SK-N-SH (cell line): Measurements from ENCODE around the gene LRRC8C. TPM values are rescaled to one million over a fixed set of nuclear protein-coding genes. Genes with fewer than 3 reads are reported as not detected.

Experiments
- CTCF ChIA-PET: fragments of 300-600, 350-600 bp; formaldehyde crosslinking; extraction: SDS; loops from one replicate; lab custom pipeline; 2021; lab: Yijun Ruan, JAX
- POLR2A ChIA-PET: fragments of 350-600 bp; sonication (Branson Sonifier 250); formaldehyde crosslinking; extraction: SDS; loops from one replicate; lab custom pipeline; 2020; ENCODE audit warnings: antibody characterized with exemption, inconsistent platforms; lab: Yijun Ruan, JAX
- DNase-seq: peaks from one replicate; pipeline ENCODE4 v3.0.0; 2012
- H2AFZ ChIP-seq: fragments of 200-600 bp; sonication (generic); 2 replicates; pipeline ENCODE4 v1.8.1; 2016; ENCODE audit warnings: antibody characterized with exemption, mild to moderate bottlenecking, low read depth
- H3F3A ChIP-seq: fragments of 200-600 bp; sonication (generic); replicated peaks from 2 replicates; pipeline ENCODE3; 2016; ENCODE audit warnings: antibody characterized with exemption, mild to moderate bottlenecking; ENCODE audit not compliant: insufficient read depth
- H3K27ac ChIP-seq, 2 experiments: fragments of 200-500 bp in 1 of 2; fragments of 200-600 bp in 1 of 2; sonication (Bioruptor generic) in 1 of 2; sonication (generic), shearing (Covaris generic) in 1 of 2; 2 replicates each; pipeline versions ENCODE4 v1.5.1 to v1.6.1; 2014 to 2016; ENCODE audit warnings: low read depth in 2 of 2, inconsistent platforms in 1 of 2, low read length in 1 of 2, mild to moderate bottlenecking in 1 of 2, mixed read lengths in 1 of 2
- H3K27me3 ChIP-seq: fragments of 200-600 bp; sonication (generic), shearing (Covaris generic); 2 replicates; pipeline ENCODE4 v1.6.1; 2016; ENCODE audit warnings: mixed run types; ENCODE audit not compliant: insufficient read depth
- H3K36me3 ChIP-seq, 2 experiments: fragments of 200-500 bp in 1 of 2; fragments of 200-600 bp in 1 of 2; sonication (Bioruptor generic) in 1 of 2; sonication (generic) in 1 of 2; replicated peaks in 1 of 2; 2 replicates each; pipeline versions ENCODE3 to v1.5.1; 2014 to 2016; ENCODE audit warnings: low read length in 1 of 2, mild to moderate bottlenecking in 1 of 2; ENCODE audit not compliant: insufficient read depth in 2 of 2, control insufficient read depth in 1 of 2
- H3K4me1 ChIP-seq, 2 experiments: fragments of 200-500 bp in 1 of 2; fragments of 200-600 bp in 1 of 2; sonication (Bioruptor generic) in 1 of 2; sonication (generic), shearing (Covaris generic) in 1 of 2; 2 replicates each; pipeline versions ENCODE4 v1.5.1 to v1.6.1; 2014 to 2016; ENCODE audit warnings: low read depth in 1 of 2, low read length in 1 of 2, mixed run types in 1 of 2; ENCODE audit not compliant: insufficient read depth in 2 of 2, control insufficient read depth in 1 of 2
- H3K4me2 ChIP-seq: fragments of 200-600 bp; sonication (generic), shearing (Covaris generic); 2 replicates; pipeline ENCODE4 v1.6.1; 2017; ENCODE audit warnings: mixed run types
- H3K4me3 ChIP-seq, 2 experiments: fragments of 200-500 bp in 1 of 2; fragments of 200-600 bp in 1 of 2; sonication (Bioruptor generic) in 1 of 2; sonication (generic), shearing (Covaris generic) in 1 of 2; 2 replicates each; pipeline versions ENCODE4 v1.5.1 to v1.8.1; 2014 to 2016; ENCODE audit warnings: low read depth in 2 of 2, inconsistent platforms in 1 of 2, low read length in 1 of 2, mild to moderate bottlenecking in 1 of 2, mixed read lengths in 1 of 2, moderate library complexity in 1 of 2
- H3K79me2 ChIP-seq: fragments of 200-600 bp; sonication (generic); 2 replicates; pipeline ENCODE4 v1.8.1; 2017; ENCODE audit warnings: mild to moderate bottlenecking; ENCODE audit not compliant: insufficient read depth
- H3K9ac ChIP-seq: fragments of 200-600 bp; sonication (generic); 2 replicates; pipeline ENCODE4 v1.6.1; 2017; ENCODE audit warnings: mixed run types
- H3K9me2 ChIP-seq: fragments of 200-600 bp; sonication (generic); 2 replicates; pipeline ENCODE4 v1.6.1; 2017; ENCODE audit warnings: mixed run types
- H3K9me3 ChIP-seq: fragments of 200-600 bp; sonication (generic); 2 replicates; pipeline ENCODE4 v1.6.1; 2017; ENCODE audit warnings: mixed run types, mild to moderate bottlenecking, moderate library complexity
- H4K20me1 ChIP-seq: fragments of 200-600 bp; sonication (generic); 2 replicates; pipeline ENCODE4 v1.6.1; 2017; ENCODE audit warnings: mild to moderate bottlenecking, mixed run types; ENCODE audit not compliant: insufficient read depth
- CTCF ChIP-seq: fragments of 200-600 bp; sonication (generic); IDR thresholded peaks from 2 replicates; pipeline ENCODE4 v1.6.1; 2017; ENCODE audit warnings: antibody characterized with exemption, mild to moderate bottlenecking, moderate library complexity
- ELF1 ChIP-seq: IDR thresholded peaks from 2 replicates; pipeline ENCODE4 v1.4.0; 2012
- EP300 ChIP-seq, 2 experiments: IDR thresholded peaks; 2 replicates each; pipeline versions ENCODE4 v1.4.0 to v1.6.1; 2012; ENCODE audit warnings: borderline replicate concordance in 1 of 2, low read depth in 1 of 2, low read length in 1 of 2
- GABPA ChIP-seq: IDR thresholded peaks from 2 replicates; pipeline ENCODE4 v1.4.0; 2012; ENCODE audit warnings: low read depth, mild to moderate bottlenecking
- GATA2 ChIP-seq: sonication (generic); formaldehyde crosslinking; IDR thresholded peaks from 2 replicates; pipeline ENCODE4 v1.5.0; 2020; ENCODE audit warnings: mild to moderate bottlenecking, missing genetic modification reagents
- MXI1 ChIP-seq: IDR thresholded peaks from 2 replicates; pipeline ENCODE4 v1.6.1; 2012; ENCODE audit warnings: mild to moderate bottlenecking, low read depth, low read length, improper control_type of control experiment
- NRF1 ChIP-seq: IDR thresholded peaks from 2 replicates; pipeline ENCODE4 v1.6.1; 2012; ENCODE audit warnings: low read depth, mild to moderate bottlenecking, low read length
- RAD21 ChIP-seq: IDR thresholded peaks from 2 replicates; pipeline ENCODE4 v1.6.1; 2012; ENCODE audit warnings: mild to moderate bottlenecking, low read length
- RFX5 ChIP-seq: IDR thresholded peaks from 2 replicates; pipeline ENCODE4 v1.6.1; 2012; ENCODE audit warnings: mild to moderate bottlenecking, improper control_type of control experiment, low read length
- SMC3 ChIP-seq: IDR thresholded peaks from 2 replicates; pipeline ENCODE4 v1.6.1; 2012; ENCODE audit warnings: low read depth, low read length, improper control_type of control experiment
- TAF1 ChIP-seq: IDR thresholded peaks from 2 replicates; pipeline ENCODE4 v1.6.1; 2012; ENCODE audit warnings: low read depth, mild to moderate bottlenecking, low read length, moderate library complexity, borderline replicate concordance
- WGBS: methylation state at CpG from one replicate; pipeline ENCODE4 v1.1.6; 2017; ENCODE audit warnings: low lambda C conversion rate; 5-methylcytosine and 5-hydroxymethylcytosine counted together
- polyA plus RNA-seq, 3 experiments: library from polyadenylated mRNA; depleted of rRNA; stranded (reverse); fragments of >200 nt; gene quantifications; 2 replicates each; pipeline ENCODE4 v1.2.3, GENCODE V29; 2012

Gene LRRC8C
- polyA plus RNA-seq, 1 of the 3 experiments (the other 2 are of a cell fraction) = 4.2 TPM

DNA sequence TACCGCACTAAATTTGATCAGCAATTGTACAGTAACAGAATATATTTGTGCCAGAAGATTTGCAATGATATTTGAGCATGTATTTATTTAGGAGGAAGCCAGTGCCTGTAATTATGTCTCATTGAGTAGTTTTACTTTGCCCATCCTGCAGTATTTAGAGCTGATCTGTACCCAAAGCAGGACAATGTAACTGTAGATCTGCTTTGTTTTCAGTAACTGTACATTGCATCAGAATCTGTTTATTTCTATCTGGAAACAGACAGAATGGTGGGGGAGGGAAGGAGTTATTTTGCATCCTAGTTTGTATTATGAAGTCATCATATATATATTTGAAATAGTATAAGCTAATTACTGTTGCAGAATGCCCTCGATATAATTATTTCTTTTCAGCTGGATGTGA lies 36.2 kb upstream of the LRRC8C start (continued):
- TF ChIP-seq MXI1 = no peak

DNA sequence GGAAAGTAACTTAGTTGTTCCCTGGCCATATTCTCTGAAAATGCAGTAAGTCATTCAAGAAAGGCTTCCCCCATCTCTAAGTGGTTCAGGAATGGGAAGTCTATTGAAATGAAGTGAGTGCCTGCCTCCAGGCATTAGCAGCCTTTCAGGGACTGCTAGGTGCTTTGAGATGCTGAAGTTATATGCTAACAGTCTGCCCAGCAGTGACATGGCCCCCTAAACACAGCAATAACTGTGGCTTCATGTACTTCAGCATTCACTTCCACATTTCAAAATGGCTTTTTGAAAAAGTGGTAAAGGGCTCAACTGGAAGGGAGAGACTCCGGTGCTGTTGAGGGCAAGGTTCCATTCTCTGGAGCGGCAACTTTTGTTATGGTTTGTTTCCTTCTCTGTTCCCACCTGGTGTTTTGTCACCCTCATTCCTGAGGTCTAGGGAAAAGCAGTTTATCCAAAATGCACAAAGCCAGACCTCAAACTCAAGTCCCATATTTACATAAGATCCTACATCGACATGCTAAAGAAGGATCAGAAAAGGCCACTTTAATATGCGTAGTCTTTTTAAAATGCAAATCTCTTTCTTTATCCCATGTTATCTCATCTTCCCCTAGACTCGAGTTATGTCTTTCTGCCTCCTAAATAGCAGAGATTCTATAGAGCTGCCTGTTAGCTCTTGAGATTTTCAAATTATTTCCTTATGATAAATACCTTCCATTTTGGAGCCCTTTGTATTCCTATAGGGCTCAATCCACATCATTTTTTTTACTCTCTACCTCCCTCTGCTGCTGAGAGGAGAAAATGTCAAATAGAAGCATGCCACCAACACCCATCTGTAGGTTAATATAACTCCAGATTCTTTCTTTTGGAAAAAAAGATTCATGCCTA lies 34.2 kb upstream of the LRRC8C start:
- peak; percentile 55 for DNase-seq
- no peak overlapping the region for H3K4me2 ChIP-seq
- no peaks in the 10 kb centered on the region for H3F3A ChIP-seq
- ChIA-PET CTCF (interaction anchor here (0.6 to 6.4 kb wide), 30 partner anchors 9 to 165 kb away, joined by 3 to 45 read pairs (median 4); no protein-coding TSS in a partner anchor), POLR2A (no interaction called here)
- H3K4me3 ChIP-seq = no peak overlapping the region
- no peaks in the 10 kb centered on the region for H3K9me3 ChIP-seq
- WGBS = 76% methylated on average over 5 of the region's 5 CpGs
- H3K9me2 ChIP-seq = no peaks in the 10 kb centered on the region
- peaks cover 0 to 6% of the 10 kb centered on the region in 2 experiments for H3K36me3 ChIP-seq
- H2AFZ ChIP-seq = no peak overlapping the region
- no peaks in the 10 kb centered on the region for H4K20me1 ChIP-seq
- no peaks in the 10 kb centered on the region for H3K79me2 ChIP-seq
- peak; percentile 75 for TF ChIP-seq CTCF
- TF ChIP-seq RAD21 = peak; percentile 80
- peak; percentile 78 for TF ChIP-seq SMC3
- TF ChIP-seq GABPA = no peak
- peaks cover 0 to 4% of the 10 kb centered on the region in 2 experiments; a peak in 2 of 4 replicates for H3K4me1 ChIP-seq
- no peak overlapping the region; a peak in 1 of 4 replicates for H3K27ac ChIP-seq
- no peak overlapping the region for H3K9ac ChIP-seq
- H3K27me3 ChIP-seq = no peaks in the 10 kb centered on the region

- no peak overlapping the region for H3K4me2 ChIP-seq
- H3K36me3 ChIP-seq = peaks cover 0 to 6% of the 10 kb centered on the region in 2 experiments
- no peaks in the 10 kb centered on the region for H4K20me1 ChIP-seq
- peaks cover 2 to 7% of the 10 kb centered on the region in 2 experiments; a peak in 2 of 4 replicates for H3K4me1 ChIP-seq
- H3K4me3 ChIP-seq = no peak overlapping the region
- H3K9ac ChIP-seq = no peak overlapping the region
- no peaks in the 10 kb centered on the region for H3K79me2 ChIP-seq
- H3K27me3 ChIP-seq = no peaks in the 10 kb centered on the region
- 94% methylated on average over 2 of the region's 2 CpGs for WGBS
- H2AFZ ChIP-seq = no peak overlapping the region
- POLR2A ChIA-PET = interaction anchor here (0.5 kb wide), 1 partner anchor 13 kb away, joined by 4 read pairs; no protein-coding TSS in a partner anchor
- H3F3A ChIP-seq = no peaks in the 10 kb centered on the region
- no peaks in the 10 kb centered on the region for H3K9me3 ChIP-seq
- CTCF ChIA-PET = interaction anchor here (0.6 to 6.4 kb wide), 21 partner anchors 9 to 143 kb away, joined by 3 to 45 read pairs (median 5); no protein-coding TSS in a partner anchor
- no peak for DNase-seq
- no peak overlapping the region for H3K27ac ChIP-seq
- no peak for TF ChIP-seq RFX5
- TF ChIP-seq NRF1 = no peak
- no peak; the same call in none of the 2 replicates for TF ChIP-seq CTCF
- no peak for TF ChIP-seq TAF1
- no peak for TF ChIP-seq GATA2 (CRISPR knock-in tag)
- no peak for TF ChIP-seq RAD21
- TF ChIP-seq ELF1 = no peak
- no peak for TF ChIP-seq EP300 (IDR thresholded peaks at IDR 0.05; ENCODE audit: borderline replicate concordance in 1 of 2, low read depth in 1 of 2, low read length in 1 of 2)
- no peaks in the 10 kb centered on the region for H3K9me2 ChIP-seq
These were observed 33.6 kb upstream of the LRRC8C start for GRCh38 chr1:89599332-89599630.
